HFFc6 (cell line): Measurements from ENCODE around the gene POLA2. TPM values are rescaled to one million over a fixed set of nuclear protein-coding genes. Genes with fewer than 3 reads are reported as not detected.

Source experiments
- DNase-seq: peaks from one replicate; pipeline ENCODE4 v3.0.0-alpha.2; 2018
- H3K27ac Mint-ChIP-seq: 2 replicates; pipeline ENCODE4 v1.8.0; 2020; ENCODE audit warnings: mild to moderate bottlenecking, mixed read lengths
- H3K27me3 Mint-ChIP-seq: 2 replicates; pipeline ENCODE4 v1.8.0; 2021; ENCODE audit warnings: mild to moderate bottlenecking, moderate library complexity, mixed read lengths; ENCODE audit not compliant: insufficient read depth
- H3K36me3 Mint-ChIP-seq: 2 replicates; pipeline ENCODE4 v1.8.0; 2021; ENCODE audit warnings: low read depth, mixed read lengths
- H3K4me1 Mint-ChIP-seq: 2 replicates; pipeline ENCODE4 v1.8.0; 2020; ENCODE audit warnings: low read depth, mixed read lengths
- H3K4me3 Mint-ChIP-seq: 2 replicates; pipeline ENCODE4 v1.8.0; 2020; ENCODE audit warnings: mild to moderate bottlenecking, moderate library complexity, mixed read lengths
- H3K9me3 Mint-ChIP-seq: 2 replicates; pipeline ENCODE4 v1.8.0; 2020; ENCODE audit warnings: mild to moderate bottlenecking, mixed read lengths
- CTCF ChIP-seq: fragments of 200-600 bp; sonication (generic); IDR thresholded peaks from 2 replicates; pipeline ENCODE4 v1.5.0; 2021; ENCODE audit warnings: antibody characterized with exemption, mild to moderate bottlenecking
- total RNA-seq, 6 experiments: library from RNA; stranded (reverse); fragmentation: NEBNext Ultra II Directional; extraction: Animal tissue kit (Norgen Biotek cat#: 25700); gene quantifications; 2 replicates in 1 of 6; 3 replicates in 5 of 6; pipeline ENCODE4 v1.2.3, GENCODE V29; 2021

POLA2 gene
- total RNA-seq, 6 experiments from 2014 or later = 8.6 to 18.3 (median 15.3) TPM

GRCh38 chr11:65215441-65216076, 46.2 kb upstream of the POLA2 start:
- Mint-ChIP-seq H3K36me3 (peaks cover 5% of the 10 kb centered on the region), H3K4me1 (peaks cover 25% of the 10 kb centered on the region), H3K27ac (no peak overlapping the region), H3K9me3 (no peaks in the 10 kb centered on the region), H3K27me3 (peaks cover 11% of the 10 kb centered on the region), H3K4me3 (peak overlapping the region; percentile 8; the same call in 1 of the 2 replicates)
- no peak for TF ChIP-seq CTCF
- DNase-seq = no peak

DNA sequence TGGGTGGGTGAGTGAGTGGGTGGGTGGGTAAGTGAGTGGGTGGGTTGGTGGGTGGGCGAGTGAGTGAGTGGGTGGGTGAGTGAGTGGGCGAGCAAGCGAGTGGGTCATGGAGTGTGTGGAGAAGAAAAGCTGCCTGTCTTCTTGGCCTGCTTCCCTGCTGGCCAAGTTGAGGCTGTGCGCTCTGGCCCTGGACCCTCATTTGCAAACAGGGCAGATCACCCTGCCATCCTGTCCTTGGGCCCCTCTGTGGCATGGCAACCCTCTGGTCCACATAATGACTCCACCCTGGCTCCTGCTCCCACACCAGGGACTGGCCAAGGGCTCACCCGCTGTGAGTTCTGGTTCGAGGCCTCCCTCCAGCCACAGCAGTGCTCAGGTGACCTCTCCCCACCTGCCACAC, 44.9 kb upstream of the POLA2 start:
- DNase-seq = no peak
- peaks cover 5% of the 10 kb centered on the region for H3K36me3 Mint-ChIP-seq
- peaks cover 11% of the 10 kb centered on the region for H3K27me3 Mint-ChIP-seq
- no peaks in the 10 kb centered on the region for H3K9me3 Mint-ChIP-seq
- H3K4me3 Mint-ChIP-seq = no peak overlapping the region
- TF ChIP-seq CTCF = 0 out of 2 replicates have a peak, but pooled peaks have one; percentile 9
- H3K4me1 Mint-ChIP-seq = peaks cover 27% of the 10 kb centered on the region
- H3K27ac Mint-ChIP-seq = no peak overlapping the region

GRCh38 chr11:65217441-65218423, 44.0 kb upstream of the POLA2 start:
- H3K4me1 Mint-ChIP-seq = peaks cover 27% of the 10 kb centered on the region
- no peaks in the 10 kb centered on the region for H3K9me3 Mint-ChIP-seq
- DNase-seq = no peak
- H3K27ac Mint-ChIP-seq = no peak overlapping the region
- peaks cover 10% of the 10 kb centered on the region for H3K27me3 Mint-ChIP-seq
- TF ChIP-seq CTCF = no peak
- H3K36me3 Mint-ChIP-seq = peaks cover 5% of the 10 kb centered on the region
- no peak overlapping the region for H3K4me3 Mint-ChIP-seq

DNA sequence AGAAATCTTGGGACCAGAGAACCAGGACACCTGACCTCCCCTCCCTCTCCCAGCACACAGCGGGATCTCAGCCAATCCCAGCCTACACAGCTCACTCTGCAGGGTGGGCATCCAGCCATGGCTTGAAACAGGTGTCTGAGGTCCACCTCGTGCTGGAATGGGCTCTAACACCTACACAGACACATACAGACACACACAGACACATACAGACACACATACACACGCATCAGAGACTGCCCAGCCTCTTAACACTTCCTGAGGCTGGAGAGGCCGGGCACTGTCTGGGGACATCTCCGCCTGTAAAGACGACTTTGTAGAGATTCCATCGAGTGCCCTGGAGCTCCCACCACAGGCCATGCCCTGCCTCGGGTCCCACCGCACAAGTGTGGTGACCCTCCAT, 43.3 kb upstream of the POLA2 start:
- no peak for TF ChIP-seq CTCF
- no peak overlapping the region for H3K27ac Mint-ChIP-seq
- peaks cover 6% of the 10 kb centered on the region for H3K27me3 Mint-ChIP-seq
- DNase-seq = no peak
- peaks cover 5% of the 10 kb centered on the region for H3K36me3 Mint-ChIP-seq
- no peak overlapping the region for H3K4me3 Mint-ChIP-seq
- H3K4me1 Mint-ChIP-seq = peaks cover 21% of the 10 kb centered on the region
- H3K9me3 Mint-ChIP-seq = no peaks in the 10 kb centered on the region

DNA sequence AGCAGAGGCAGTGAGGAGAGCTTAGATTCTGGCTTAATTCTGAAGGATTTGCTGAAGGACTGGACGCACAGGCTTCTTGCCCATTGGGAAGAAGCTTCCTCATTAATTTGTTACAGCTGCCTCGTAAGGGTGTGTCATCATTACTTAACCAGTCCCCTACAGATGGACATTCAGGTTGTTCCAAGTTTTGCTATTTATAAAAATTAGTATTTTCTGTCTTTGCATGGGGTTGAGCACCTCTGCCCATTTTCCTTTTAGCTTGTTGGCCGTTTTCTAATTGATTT, 41.9 kb upstream of the POLA2 start:
- DNase-seq = peak; percentile 57
- peaks cover 3% of the 10 kb centered on the region for H3K27me3 Mint-ChIP-seq
- no peak overlapping the region; the same call in 1 of the 2 replicates for H3K4me3 Mint-ChIP-seq
- peak overlapping the region; percentile 57 for H3K27ac Mint-ChIP-seq
- H3K36me3 Mint-ChIP-seq = peaks cover 5% of the 10 kb centered on the region
- TF ChIP-seq CTCF = no peak
- H3K4me1 Mint-ChIP-seq = peaks cover 24% of the 10 kb centered on the region
- no peaks in the 10 kb centered on the region for H3K9me3 Mint-ChIP-seq
